GM12878 (cell line): ENCODE measurements around the gene CENPF. TPM values are rescaled to one million over a fixed set of nuclear protein-coding genes. Genes with fewer than 3 reads are reported as not detected.

Source experiments
- ATAC-seq: fragments of 200-7000 bp; cut with Tn5 transposase; 3 replicates; pipeline ENCODE4 v1.9.1; 2020; ENCODE audit warnings: mild to moderate bottlenecking, moderate library complexity
- BruUV-seq: library from RNA; stranded (reverse); fragments of 400-500 nt; replicated peaks from 2 replicates; lab custom pipeline; 2021; lab: Mats Ljungman, UMichigan
- CTCF ChIA-PET: fragments of 300-600 bp; sonication (Branson Sonifier 250); formaldehyde crosslinking; extraction: SDS; loops from one replicate; lab custom pipeline; 2021; ENCODE audit warnings: inconsistent platforms; lab: Yijun Ruan, JAX
- POLR2A ChIA-PET: fragments of 350-600 bp; formaldehyde crosslinking; extraction: SDS; loops from one replicate; lab custom pipeline; 2021; ENCODE audit warnings: inconsistent platforms; lab: Charles Lee
- RAD21 ChIA-PET: fragments of 300-600 bp; sonication (Branson Sonifier 250); formaldehyde crosslinking; loops from one replicate; lab custom pipeline; 2023; ENCODE audit warnings: antibody characterized with exemption; ENCODE audit not compliant: unreplicated experiment; lab: Charles Lee
- SMC1A ChIA-PET: fragments of 300-600 bp; sonication (Branson Sonifier 250); formaldehyde crosslinking; loops from one replicate; lab custom pipeline; 2023; ENCODE audit not compliant: unreplicated experiment, uncharacterized antibody; lab: Charles Lee
- DNase-seq: peaks from one replicate; pipeline ENCODE4 v3.0.0-alpha.2; 2011; ENCODE audit warnings: low read depth, low spot score
- FAIRE-seq: peaks from 3 replicates; lab custom pipeline; 2011; peaks lifted over from hg19 to GRCh38; lab: Jason Lieb, UNC
- H2AFZ ChIP-seq: 2 replicates; pipeline ENCODE4 v1.6.0; 2011; ENCODE audit warnings: low read depth, low read length, control low read depth; ENCODE audit not compliant: control insufficient read depth
- H3K27ac ChIP-seq: 2 replicates; pipeline ENCODE4 v1.5.1; 2011; ENCODE audit warnings: control low read depth; ENCODE audit not compliant: control insufficient read depth, insufficient read depth
- H3K27me3 ChIP-seq, 2 experiments: replicated peaks in 1 of 2; 2 replicates each; pipeline versions ENCODE4 v1.6.0 to v1.6.1; 2011; ENCODE audit warnings: low read length in 1 of 2; ENCODE audit not compliant: control insufficient read depth in 2 of 2, insufficient read depth in 2 of 2
- H3K36me3 ChIP-seq, 2 experiments: 2 replicates each; pipeline ENCODE4 v1.5.1; 2011; ENCODE audit warnings: low read length in 1 of 2; ENCODE audit not compliant: control insufficient read depth in 2 of 2, insufficient read depth in 2 of 2
- H3K4me1 ChIP-seq: 2 replicates; pipeline ENCODE4 v1.6.1; 2011; ENCODE audit warnings: mild to moderate bottlenecking, low read length, moderate library complexity, mixed read lengths; ENCODE audit not compliant: control insufficient read depth, insufficient read depth
- H3K4me2 ChIP-seq: 2 replicates; pipeline ENCODE4 v1.6.0; 2011; ENCODE audit warnings: control low read depth; ENCODE audit not compliant: control insufficient read depth, insufficient read depth
- H3K4me3 ChIP-seq: fragments of 200-600 bp; sonication (generic); 2 replicates; pipeline ENCODE4 v1.5.1; 2016
- H3K79me2 ChIP-seq: 2 replicates; pipeline ENCODE4 v1.6.0; 2011; ENCODE audit warnings: low read length; ENCODE audit not compliant: control insufficient read depth, insufficient read depth
- H3K9ac ChIP-seq: 2 replicates; pipeline ENCODE4 v1.8.0; 2011; ENCODE audit warnings: low read length, control low read depth, mixed read lengths; ENCODE audit not compliant: control insufficient read depth, insufficient read depth
- H3K9me3 ChIP-seq: replicated peaks from 3 replicates; pipeline ENCODE4 v1.5.1; 2011; ENCODE audit warnings: mild to moderate bottlenecking, low read length; ENCODE audit not compliant: control insufficient read depth, insufficient read depth
- H4K20me1 ChIP-seq: 2 replicates; pipeline ENCODE4 v1.6.0; 2011; ENCODE audit not compliant: control insufficient read depth, insufficient read depth
- EP300 ChIP-seq, 2 experiments: fragments of 150-350 bp in 1 of 2; IDR thresholded peaks; 2 replicates each; pipeline ENCODE4 v1.6.1; 2011 to 2012; ENCODE audit warnings: low read depth in 2 of 2, low read length in 2 of 2, borderline replicate concordance in 1 of 2, improper control_type of control experiment in 1 of 2, inconsistent platforms in 1 of 2; ENCODE audit not compliant: control insufficient read depth in 1 of 2
- ESRRA ChIP-seq: IDR thresholded peaks from 2 replicates; pipeline ENCODE4 v1.6.1; 2012; ENCODE audit warnings: mild to moderate bottlenecking, low read length, improper control_type of control experiment
- IRF5 ChIP-seq: fragments of 450-650 bp; IDR thresholded peaks from 2 replicates; pipeline ENCODE4 v1.6.1; 2017; ENCODE audit warnings: borderline replicate concordance
- NBN ChIP-seq: fragments of 450-650 bp; IDR thresholded peaks from 2 replicates; pipeline ENCODE4 v1.6.1; 2016
- NFYB ChIP-seq: IDR thresholded peaks from 2 replicates; pipeline ENCODE4 v1.6.1; 2011; ENCODE audit warnings: low read depth, mild to moderate bottlenecking, low read length, improper control_type of control experiment, moderate library complexity; ENCODE audit not compliant: insufficient read depth
- PAX5 ChIP-seq: IDR thresholded peaks from 2 replicates; pipeline ENCODE4 v1.6.1; 2011; ENCODE audit warnings: low read depth, low read length, borderline replicate concordance
- RBBP5 ChIP-seq: fragments of 200-600 bp; sonication (generic); conservative IDR thresholded peaks from 2 replicates; pipeline ENCODE4 v1.6.1; 2016
- SP1 ChIP-seq: IDR thresholded peaks from one replicate; pipeline ENCODE4 v1.6.1; 2011; ENCODE audit warnings: low read depth, low read length
- SREBF2 ChIP-seq: IDR thresholded peaks from 2 replicates; pipeline ENCODE4 v1.6.1; 2012; ENCODE audit warnings: mild to moderate bottlenecking, low read length
- ZNF622 ChIP-seq: fragments of 450-650 bp; IDR thresholded peaks from 2 replicates; pipeline ENCODE4 v1.6.1; 2017; ENCODE audit warnings: mild to moderate bottlenecking, inconsistent platforms
- whole genome bisulfite sequencing: methylation state at CpG from one replicate; pipeline ENCODE4 v1.1.6; 2016; ENCODE audit warnings: low lambda C conversion rate; ENCODE audit not compliant: insufficient replicate concordance, insufficient coverage; ENCODE audit errors: missing lambda C conversion rate; 5-methylcytosine and 5-hydroxymethylcytosine counted together
- in situ Hi-C: fragments of 300-500 bp; cut with MboI; formaldehyde crosslinking; loops from 9 replicates; pipeline ENCODE4 v1.14.3; 2018; ENCODE audit warnings: mixed read lengths
- intact Hi-C: fragments of 100-400 bp; cut with micrococcal nuclease; formaldehyde crosslinking; loops from one replicate; pipeline ENCODE4 v1.14.2; 2022; ENCODE audit not compliant: unreplicated experiment
- polyA plus RNA-seq, 11 experiments: library from polyadenylated mRNA; depleted of rRNA in 4 of 11; unstranded in 6 of 11; stranded (reverse) in 5 of 11; fragments of >200 nt; fragmentation: Nextera tagmentation in 4 of 11; fragmentation: Illumina TruSeq in 1 of 11; extraction: Ambion mirVana in 4 of 11; extraction: Trizol in 1 of 11; gene quantifications; 1 replicate in 1 of 11; 2 replicates in 10 of 11; pipeline versions ENCODE4 v1.2.1 to v1.2.3, GENCODE V29; 2011 to 2016; ENCODE audit warnings: inconsistent platforms in 2 of 11, missing spikeins in 2 of 11, low read depth in 1 of 11
- total RNA-seq, 4 experiments: library from RNA; depleted of rRNA in 3 of 4; stranded (reverse); fragments of >200 nt in 3 of 4; fragmentation: Illumina TruSeq in 1 of 4; extraction: Trizol in 1 of 4; gene quantifications; 2 replicates each; pipeline versions ENCODE4 v1.2.1 to v1.2.3, GENCODE V29; 2013 to 2021

CENPF gene
- total and polyA plus RNA-seq, 10 of the 15 experiments (the other 5 are each of a cell fraction or from before 2014, with no cell fraction given), result 26.0 to 132 (median 70.5) TPM

GRCh38 chr1:214708321-214708955, 105.4 kb downstream of the CENPF start:
- H3K4me3 ChIP-seq, result no peak overlapping the region
- H3K9ac ChIP-seq, result no peak overlapping the region
- ChIA-PET POLR2A (no interaction called here), RAD21 (no interaction called here), CTCF (no interaction called here), SMC1A (interaction anchor here (1.0 kb wide), 1 partner anchor 26 kb away, joined by 3 read pairs; no protein-coding TSS in a partner anchor)
- no peak overlapping the region for H3K27ac ChIP-seq
- H3K9me3 ChIP-seq, result no peaks in the 10 kb centered on the region
- H4K20me1 ChIP-seq, result no peaks in the 10 kb centered on the region
- no peak overlapping the region for H2AFZ ChIP-seq
- no peaks in the 10 kb centered on the region for H3K79me2 ChIP-seq
- 0% methylated on average over 1 of the region's 1 CpG for WGBS
- ATAC-seq (no peak), FAIRE-seq (no peak), DNase-seq (no peak)
- no peak overlapping the region for H3K4me2 ChIP-seq
- no peaks in the 10 kb centered on the region for H3K4me1 ChIP-seq
- no TSS peak for BruUV-seq
- in situ Hi-C loops (no loop called here), intact Hi-C loops (no loop called here)
- TF ChIP-seq PAX5 (no peak), NBN (no peak), EP300 (IDR thresholded peaks at IDR 0.05; ENCODE audit: borderline replicate concordance in 1 of 2, control insufficient read depth in 1 of 2, low read depth in 2 of 2, low read length in 2 of 2) (no peak), ZNF622 (no peak), SREBF2 (no peak), RBBP5 (no peak), NFYB (no peak), ESRRA (no peak), SP1 (no peak), IRF5 (no peak)
- no peaks in the 10 kb centered on the region for H3K36me3 ChIP-seq
- no peaks in the 10 kb centered on the region for H3K27me3 ChIP-seq
